NCI-H748 (cell line): Measurements from ENCODE around the gene ACTL8.

Source experiments
- DNase-seq: peaks from one replicate; lab custom pipeline; 2025; ENCODE audit not compliant: unreplicated experiment; lab: John Stamatoyannopoulos, UW

The ACTL8 gene

GRCh38 chr1:17799642-17800041 is 44.5 kb downstream of the ACTL8 start:
- DNase-seq: no peak

DNA sequence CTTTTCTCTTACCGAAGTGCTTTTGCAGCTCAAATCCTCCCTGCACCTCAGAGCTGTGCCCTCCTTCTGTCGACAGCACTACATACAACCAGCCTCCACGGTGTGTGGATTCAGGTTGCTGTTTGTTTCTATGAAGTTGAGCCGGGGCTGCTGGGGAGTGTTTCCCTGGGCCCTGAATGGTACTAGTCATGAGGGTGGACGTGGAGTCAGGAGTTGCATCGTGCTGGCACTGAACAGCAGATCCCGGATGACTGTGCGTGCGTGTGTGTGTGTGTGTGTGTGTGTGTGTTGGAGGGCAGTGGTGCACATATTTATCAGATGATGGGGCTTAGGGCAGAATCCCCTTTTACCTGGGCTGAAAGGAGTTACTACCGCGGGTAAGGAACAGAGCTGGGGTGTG is 47.0 kb downstream of the ACTL8 start:
- no peak for DNase-seq

DNA sequence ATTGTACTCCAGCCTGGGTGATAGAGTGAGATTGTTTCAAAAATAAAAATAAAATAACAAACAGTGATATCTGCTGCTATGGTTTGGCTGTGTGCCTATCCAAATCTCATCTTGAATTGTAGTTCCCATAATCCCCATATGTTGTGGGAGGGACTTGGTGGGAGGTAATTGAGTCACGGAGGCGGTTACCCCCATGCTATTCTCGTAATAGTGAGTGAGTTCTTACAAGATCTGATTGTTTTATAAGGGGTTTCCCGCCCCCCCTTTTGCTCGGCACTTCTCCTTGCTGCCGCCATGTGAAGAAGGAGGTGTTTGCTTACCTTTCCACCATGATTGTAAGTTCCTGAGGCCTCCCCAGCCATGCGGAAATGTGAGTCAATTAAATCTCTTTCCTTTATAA is 47.8 kb downstream of the ACTL8 start:
- no peak for DNase-seq

DNA sequence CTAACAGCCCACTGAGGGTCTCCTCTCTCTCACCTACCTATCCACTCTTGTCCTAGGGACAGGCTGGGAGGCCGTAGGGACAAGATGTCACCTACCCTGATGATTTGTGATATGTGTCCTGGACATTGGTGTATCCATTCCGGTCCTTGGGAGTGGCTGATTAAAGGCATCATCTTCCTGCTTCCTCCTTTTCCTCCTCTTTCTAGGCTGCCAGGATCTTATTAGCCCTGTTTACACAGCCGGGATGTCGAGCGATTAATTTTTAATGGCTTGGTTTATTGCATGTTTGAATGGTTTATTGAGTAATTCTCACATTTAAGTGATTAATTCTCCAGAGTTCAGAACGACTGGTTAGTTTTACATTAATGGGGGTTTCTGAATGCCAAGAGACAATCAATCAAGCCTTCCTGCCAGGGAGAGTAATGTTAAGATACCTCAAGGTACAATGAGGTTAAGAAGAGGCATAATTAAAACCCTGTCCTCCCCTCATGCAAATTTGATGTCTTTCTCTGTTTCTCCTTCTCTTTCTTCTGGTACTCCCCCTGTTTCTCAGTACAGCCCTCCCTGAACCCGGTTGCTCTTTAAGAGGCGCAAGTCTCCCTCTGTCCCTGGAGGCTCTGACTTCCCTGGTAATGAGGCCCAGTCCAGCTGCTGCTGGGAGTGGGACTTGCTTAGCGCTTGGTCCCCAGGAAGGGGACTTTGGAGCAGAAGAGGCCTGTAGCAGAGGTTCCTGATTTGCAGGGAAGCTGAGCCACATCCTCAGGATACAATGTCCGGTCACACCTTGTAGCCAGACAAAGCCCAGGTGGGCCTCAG is 50.9 kb downstream of the ACTL8 start:
- DNase-seq: no peak

DNA sequence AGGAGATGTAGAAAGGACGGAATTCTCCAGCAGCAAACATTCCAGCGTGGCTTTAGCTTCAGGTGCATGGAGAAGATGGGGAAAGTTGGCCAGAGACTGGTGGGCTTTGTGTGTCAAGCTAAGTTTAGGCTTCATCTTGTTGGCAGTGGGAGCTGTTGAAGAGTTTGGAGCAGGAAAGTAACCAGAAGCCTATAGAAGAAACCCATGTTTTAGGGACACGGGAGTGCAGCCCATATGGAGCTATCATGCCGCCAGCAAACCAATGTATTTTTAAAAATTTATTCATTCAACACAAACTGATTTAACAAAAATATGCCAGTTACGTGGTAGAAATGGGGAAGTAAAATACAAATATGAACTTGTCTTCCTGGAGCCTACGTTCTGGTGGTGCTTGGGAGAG is 53.7 kb downstream of the ACTL8 start:
- DNase-seq: no peak

GRCh38 chr1:17810668-17811067 is 55.5 kb downstream of the ACTL8 start:
- DNase-seq: no peak

- DNase-seq: no peak
Measured at GRCh38 chr1:17816511-17816910, 61.4 kb downstream of the ACTL8 start.

DNA sequence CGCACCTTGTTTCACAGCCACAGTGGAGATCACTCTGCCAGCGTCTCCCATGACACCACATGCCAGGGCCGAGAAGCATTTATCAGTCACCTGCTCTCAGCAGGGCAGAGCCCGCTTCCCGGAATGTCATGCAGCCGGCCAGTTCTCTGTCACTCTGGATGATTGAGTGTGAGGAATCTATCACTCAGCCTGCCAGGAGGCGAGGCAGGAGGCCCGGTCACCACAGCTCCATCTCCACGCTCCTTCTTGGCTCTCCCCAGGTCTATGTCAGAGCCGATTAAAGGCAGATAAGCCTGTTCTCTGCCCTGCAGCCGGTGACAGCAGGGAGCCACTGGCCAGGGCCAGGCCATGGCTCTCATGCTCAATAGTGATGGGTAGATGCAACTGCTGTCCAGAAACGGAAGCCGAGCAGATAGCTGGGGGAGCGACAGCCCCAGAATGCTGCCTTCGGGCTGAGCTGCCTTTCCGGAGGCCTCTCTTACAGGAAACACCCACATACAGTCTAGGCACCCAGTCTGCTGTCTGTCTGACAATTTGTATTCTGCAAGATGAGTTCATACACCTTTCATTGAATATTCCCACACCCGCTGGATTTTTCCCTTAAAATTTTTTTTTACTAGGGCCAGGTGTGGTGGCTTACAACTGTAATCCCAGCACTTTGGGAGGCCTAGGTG is 64.1 kb downstream of the ACTL8 start:
- no peak for DNase-seq

- no peak for DNase-seq
Measured at GRCh38 chr1:17820198-17820597, 65.1 kb downstream of the ACTL8 start.

DNA sequence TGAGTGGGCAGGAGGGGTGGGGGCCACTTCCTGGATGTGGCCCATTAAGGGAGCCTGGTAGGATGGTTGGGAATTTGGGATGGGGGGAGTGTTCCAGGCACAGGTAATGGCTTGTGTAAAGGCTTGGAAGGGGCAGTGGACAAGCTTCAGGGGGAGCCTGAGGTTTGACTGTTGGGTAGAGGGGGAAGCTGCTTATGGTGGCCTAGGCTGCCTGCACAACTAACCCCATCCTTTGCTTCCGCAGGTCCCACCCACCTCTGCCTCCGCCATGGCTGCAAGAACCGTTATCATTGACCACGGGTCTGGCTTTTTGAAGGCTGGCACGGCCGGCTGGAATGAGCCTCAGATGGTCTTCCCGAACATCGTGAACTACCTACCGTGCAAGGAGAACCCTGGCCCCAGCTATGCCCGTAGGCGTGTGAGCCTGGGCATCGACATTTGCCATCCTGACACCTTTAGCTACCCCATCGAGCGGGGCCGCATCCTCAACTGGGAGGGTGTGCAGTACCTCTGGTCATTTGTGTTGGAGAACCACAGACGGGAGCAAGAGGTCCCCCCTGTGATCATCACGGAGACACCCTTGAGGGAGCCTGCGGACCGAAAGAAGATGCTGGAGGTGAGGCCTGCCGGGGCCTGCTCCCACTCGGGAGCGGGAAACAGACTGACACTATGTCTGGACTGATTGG is 67.8 kb downstream of the ACTL8 start:
- DNase-seq: no peak

- DNase-seq: no peak
Measured at GRCh38 chr1:17825273-17826164, 70.4 kb downstream of the ACTL8 start.

DNA sequence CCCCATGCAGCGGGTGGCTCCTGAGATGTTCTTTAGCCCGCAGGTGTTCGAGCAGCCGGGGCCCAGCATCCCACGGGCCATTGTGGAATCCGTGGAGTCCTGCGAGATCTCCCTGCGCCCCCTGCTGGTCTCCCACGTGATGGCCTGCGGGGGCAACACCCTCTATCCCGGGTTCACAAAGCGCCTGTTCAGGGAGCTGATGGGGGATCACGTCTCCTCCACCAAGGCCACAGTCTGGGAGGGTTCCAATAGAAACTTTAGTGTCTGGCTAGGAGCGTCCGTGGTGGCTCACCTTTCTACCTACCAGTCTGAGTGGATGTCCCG is 71.0 kb downstream of the ACTL8 start:
- peak; percentile 20 for DNase-seq

DNA sequence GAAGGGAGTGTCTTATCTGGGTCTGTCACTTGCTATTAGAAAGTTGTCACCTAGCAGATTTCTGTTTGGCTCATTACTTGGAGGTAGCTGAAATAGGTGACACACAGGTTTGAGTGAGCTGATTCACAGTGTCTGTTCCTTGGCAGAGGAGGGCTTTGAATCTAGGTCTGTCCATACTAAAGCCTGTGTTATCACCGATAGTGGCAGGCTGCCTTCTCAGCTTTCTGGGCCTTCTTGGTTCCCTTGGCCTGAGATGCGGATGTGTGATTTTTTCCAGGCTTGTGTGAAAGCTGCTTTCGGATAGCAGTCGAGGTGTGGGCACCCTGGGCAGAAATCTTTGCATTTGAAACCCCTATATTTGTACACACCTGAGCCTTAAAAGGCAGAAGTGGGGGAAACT is 73.9 kb downstream of the ACTL8 start:
- DNase-seq: no peak

DNA sequence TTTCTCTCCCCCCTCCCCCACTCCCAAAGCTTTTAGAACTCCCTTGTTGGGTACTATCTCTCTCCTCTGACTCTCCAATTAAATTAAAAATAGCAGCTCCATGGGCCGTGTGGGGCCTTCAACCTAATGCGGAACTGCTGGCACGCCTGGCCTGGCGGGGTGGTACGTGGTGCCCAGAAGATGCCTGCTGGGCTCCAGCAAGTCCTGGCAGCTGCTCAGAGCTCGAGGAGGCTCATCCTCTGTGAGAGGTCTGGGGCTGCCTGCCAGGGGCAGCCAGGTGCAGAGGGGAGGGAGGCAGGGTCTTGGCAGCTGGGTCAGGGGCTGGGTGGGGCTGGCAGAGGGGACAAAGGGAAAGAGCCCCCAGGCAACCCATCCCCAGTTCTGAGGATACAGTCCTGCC is 74.4 kb downstream of the ACTL8 start:
- no peak for DNase-seq

GRCh38 chr1:17831597-17831996 is 76.5 kb downstream of the ACTL8 start:
- no peak for DNase-seq

GRCh38 chr1:17833661-17834501 is 78.7 kb downstream of the ACTL8 start:
- no peak for DNase-seq

DNA sequence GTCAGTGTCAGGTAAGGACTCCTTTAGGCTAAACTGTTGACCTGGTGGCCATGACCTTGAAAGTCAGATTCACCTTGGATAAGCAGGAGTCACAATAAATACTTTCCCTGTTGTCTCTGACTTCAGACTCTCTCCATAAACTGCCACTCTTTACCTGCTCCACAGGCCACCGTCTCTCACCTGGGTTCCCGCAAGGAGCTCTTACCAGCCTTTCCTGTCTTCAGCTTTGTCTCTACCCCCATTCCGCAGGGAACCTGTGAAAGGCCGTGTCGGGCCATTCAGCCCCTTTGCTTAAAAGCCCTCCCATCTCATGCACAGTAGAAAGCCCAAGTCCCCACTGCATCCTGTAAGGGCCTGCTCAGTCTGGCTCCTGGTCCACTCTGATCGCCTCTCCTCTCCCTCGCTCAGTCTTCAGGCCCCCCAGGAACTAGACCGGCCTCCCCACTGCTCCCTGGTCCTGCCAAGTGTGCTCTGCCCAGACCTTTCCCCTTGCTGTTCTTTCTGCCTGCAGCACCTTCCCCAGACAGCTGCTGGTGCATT is 79.5 kb downstream of the ACTL8 start:
- DNase-seq: no peak

DNA sequence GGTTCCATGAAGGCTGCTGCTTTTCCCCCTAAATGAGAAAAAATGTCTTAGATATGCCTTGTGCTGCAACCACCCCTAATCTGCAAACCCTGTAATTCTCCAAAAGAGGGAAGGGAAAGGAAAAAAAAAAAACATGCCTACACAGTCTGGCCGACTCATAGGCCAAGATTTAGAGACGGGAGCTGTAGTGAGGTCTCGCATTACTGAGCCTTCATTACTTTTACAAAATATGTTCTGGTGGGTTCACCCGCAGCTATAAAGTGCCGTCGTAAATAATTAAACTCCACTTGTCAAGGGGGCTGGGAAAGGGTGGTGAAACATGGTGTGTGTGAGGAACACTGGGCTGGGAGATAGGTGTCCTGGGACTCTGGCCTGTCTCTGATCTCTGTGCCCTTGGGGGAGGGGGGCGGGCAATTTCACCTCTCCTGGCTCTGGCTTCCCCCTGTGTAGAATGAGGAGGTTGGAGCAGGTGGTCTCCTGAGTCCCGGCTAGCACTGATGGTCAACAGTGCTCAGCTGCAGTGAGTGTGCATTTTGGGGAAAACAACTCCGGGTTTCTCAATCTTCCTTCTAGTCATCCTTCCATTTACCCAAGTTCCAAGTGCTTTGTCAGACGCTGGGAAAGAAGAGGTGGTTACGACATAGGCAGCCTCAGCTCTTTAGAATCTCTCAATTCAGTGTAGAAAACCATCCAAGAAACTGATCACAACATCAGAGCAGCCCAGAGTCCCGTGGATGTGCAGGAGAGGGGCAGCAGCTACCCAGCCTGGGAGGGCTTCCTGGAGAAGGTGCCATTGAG is 82.3 kb downstream of the ACTL8 start:
- no peak for DNase-seq

GRCh38 chr1:17839641-17840196 is 84.6 kb downstream of the ACTL8 start:
- no peak for DNase-seq
